Ishikawa (cell line): Measurements from ENCODE around the gene FADS2.

Experiments used
- CEBPB ChIP-seq: IDR thresholded peaks from 2 replicates; pipeline ENCODE4 v1.6.1; 2012
- RAD21 ChIP-seq: IDR thresholded peaks from 2 replicates; pipeline ENCODE4 v1.6.1; 2012; ENCODE audit warnings: low read depth
- TAF1 ChIP-seq: IDR thresholded peaks from 2 replicates; pipeline ENCODE4 v1.6.1; 2012; ENCODE audit warnings: low read depth, mild to moderate bottlenecking
- YY1 ChIP-seq: IDR thresholded peaks from 2 replicates; pipeline ENCODE4 v1.6.1; 2012; ENCODE audit warnings: low read depth
- TF ChIP-seq, protein P1 (sequence below): IDR thresholded peaks from 2 replicates; pipeline ENCODE4 v1.6.1; 2012
- TF ChIP-seq, protein P2 (sequence below): IDR thresholded peaks from 2 replicates; pipeline ENCODE4 v1.6.1; 2012; ENCODE audit warnings: low read depth, mild to moderate bottlenecking
- TF ChIP-seq, protein P3 (sequence below): IDR thresholded peaks from 2 replicates; pipeline ENCODE4 v1.6.1; 2012

GRCh38 chr11:61832754-61833153, 4.7 kb downstream of the FADS2 start:
- TF ChIP-seq, protein P1, sequence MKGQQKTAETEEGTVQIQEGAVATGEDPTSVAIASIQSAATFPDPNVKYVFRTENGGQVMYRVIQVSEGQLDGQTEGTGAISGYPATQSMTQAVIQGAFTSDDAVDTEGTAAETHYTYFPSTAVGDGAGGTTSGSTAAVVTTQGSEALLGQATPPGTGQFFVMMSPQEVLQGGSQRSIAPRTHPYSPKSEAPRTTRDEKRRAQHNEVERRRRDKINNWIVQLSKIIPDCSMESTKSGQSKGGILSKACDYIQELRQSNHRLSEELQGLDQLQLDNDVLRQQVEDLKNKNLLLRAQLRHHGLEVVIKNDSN = no peak
- TF ChIP-seq TAF1 (no peak), RAD21 (no peak), YY1 (no peak), CEBPB (no peak)
- TF ChIP-seq, protein P2, sequence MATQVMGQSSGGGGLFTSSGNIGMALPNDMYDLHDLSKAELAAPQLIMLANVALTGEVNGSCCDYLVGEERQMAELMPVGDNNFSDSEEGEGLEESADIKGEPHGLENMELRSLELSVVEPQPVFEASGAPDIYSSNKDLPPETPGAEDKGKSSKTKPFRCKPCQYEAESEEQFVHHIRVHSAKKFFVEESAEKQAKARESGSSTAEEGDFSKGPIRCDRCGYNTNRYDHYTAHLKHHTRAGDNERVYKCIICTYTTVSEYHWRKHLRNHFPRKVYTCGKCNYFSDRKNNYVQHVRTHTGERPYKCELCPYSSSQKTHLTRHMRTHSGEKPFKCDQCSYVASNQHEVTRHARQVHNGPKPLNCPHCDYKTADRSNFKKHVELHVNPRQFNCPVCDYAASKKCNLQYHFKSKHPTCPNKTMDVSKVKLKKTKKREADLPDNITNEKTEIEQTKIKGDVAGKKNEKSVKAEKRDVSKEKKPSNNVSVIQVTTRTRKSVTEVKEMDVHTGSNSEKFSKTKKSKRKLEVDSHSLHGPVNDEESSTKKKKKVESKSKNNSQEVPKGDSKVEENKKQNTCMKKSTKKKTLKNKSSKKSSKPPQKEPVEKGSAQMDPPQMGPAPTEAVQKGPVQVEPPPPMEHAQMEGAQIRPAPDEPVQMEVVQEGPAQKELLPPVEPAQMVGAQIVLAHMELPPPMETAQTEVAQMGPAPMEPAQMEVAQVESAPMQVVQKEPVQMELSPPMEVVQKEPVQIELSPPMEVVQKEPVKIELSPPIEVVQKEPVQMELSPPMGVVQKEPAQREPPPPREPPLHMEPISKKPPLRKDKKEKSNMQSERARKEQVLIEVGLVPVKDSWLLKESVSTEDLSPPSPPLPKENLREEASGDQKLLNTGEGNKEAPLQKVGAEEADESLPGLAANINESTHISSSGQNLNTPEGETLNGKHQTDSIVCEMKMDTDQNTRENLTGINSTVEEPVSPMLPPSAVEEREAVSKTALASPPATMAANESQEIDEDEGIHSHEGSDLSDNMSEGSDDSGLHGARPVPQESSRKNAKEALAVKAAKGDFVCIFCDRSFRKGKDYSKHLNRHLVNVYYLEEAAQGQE = no peak
- TF ChIP-seq, protein P3, sequence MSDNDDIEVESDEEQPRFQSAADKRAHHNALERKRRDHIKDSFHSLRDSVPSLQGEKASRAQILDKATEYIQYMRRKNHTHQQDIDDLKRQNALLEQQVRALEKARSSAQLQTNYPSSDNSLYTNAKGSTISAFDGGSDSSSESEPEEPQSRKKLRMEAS = no peak
